Measurements from ENCODE around the gene CRTAP.
"Not testable (repeated sequence)": the region's sequence is repeated elsewhere in the genome, so short reads cannot be mapped to it uniquely, and the experiment has no call there.

The CRTAP gene

GRCh38 chr3:33113772-33114621 is at the start of gene CRTAP:
Gene CRTAP, plus strand, starts transcription at chr3:33114014. Its CDS starts 64 bp downstream, at chr3:33114078.
- peak; percentile 87 for DNase-seq (ENCODE audit: low read depth)

DNA sequence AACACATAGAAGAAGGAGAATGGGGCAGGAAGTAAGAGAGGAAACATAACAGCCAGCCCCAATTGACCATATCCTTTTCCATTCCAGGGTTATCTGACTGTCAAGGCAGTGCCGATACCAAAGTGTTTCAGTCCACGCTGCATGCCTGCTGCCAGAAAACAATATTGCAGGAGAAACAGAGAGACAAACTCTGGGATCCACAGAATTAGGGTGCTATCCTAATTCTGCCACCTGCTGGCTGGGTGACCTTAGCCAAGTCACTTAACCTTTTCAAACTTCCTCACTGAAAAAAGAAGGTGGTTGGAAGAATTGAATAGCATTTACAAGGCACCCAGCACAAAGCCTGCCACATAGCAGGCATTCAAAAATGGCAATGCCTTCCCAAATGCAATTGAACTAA is 48.9 kb upstream of the CRTAP start:
- DNase-seq (ENCODE audit: low read depth), result no peak

GRCh38 chr3:33067484-33067883 is 46.3 kb upstream of the CRTAP start:
- no peak for DNase-seq (ENCODE audit: low read depth)

DNA sequence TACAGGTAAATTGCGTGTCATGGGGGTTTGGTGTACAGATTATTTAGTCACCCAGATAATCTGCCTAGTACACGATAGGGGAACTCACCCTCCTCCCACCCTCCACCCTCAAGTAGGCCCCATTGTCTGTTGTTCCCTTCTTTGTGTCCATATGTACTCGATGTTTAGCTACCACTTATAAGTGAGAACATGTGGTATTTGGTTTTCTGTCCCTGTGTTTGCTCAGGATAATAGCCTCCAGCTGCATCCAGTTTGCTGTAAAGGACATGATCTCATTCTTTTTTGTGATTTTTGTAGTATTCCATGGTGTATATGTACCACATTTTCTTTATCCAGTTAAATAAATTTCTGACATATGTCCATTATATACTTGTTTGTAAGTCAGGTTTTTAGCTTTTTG is 44.0 kb upstream of the CRTAP start:
- not testable (repeated sequence) for DNase-seq (ENCODE audit: low read depth)

DNA sequence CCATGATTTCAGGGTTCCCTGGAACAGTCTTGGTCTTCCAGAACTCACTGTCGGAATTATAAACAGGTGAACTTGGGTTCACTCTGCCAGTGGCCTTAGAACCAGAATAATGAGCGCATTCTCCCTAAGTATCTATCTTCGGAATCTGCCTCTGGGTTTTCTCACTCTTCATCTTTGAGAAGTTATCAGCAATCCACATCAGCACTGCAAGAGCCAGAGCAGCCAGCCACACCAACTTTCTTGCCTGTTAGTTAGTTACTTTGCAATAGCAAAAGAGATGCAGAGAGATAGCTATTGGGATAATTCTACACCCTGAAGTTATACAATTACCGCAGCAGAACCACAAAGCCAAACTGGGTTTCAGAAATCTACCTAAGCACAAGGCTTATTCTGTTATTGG is 42.6 kb upstream of the CRTAP start:
- no peak for DNase-seq (ENCODE audit: low read depth)

- no peak for DNase-seq (ENCODE audit: low read depth)
Measured at GRCh38 chr3:33071946-33072345, 41.9 kb upstream of the CRTAP start.

GRCh38 chr3:33074217-33075067 is 39.4 kb upstream of the CRTAP start:
- DNase-seq (ENCODE audit: low read depth), result peak; percentile 42

GRCh38 chr3:33075995-33076394 is 37.8 kb upstream of the CRTAP start:
- peak; percentile 41 for DNase-seq (ENCODE audit: low read depth)

GRCh38 chr3:33076952-33077351 is 36.9 kb upstream of the CRTAP start:
- no peak for DNase-seq (ENCODE audit: low read depth)

- DNase-seq (ENCODE audit: low read depth), result no peak
Measured at GRCh38 chr3:33077976-33078375, 35.8 kb upstream of the CRTAP start.

DNA sequence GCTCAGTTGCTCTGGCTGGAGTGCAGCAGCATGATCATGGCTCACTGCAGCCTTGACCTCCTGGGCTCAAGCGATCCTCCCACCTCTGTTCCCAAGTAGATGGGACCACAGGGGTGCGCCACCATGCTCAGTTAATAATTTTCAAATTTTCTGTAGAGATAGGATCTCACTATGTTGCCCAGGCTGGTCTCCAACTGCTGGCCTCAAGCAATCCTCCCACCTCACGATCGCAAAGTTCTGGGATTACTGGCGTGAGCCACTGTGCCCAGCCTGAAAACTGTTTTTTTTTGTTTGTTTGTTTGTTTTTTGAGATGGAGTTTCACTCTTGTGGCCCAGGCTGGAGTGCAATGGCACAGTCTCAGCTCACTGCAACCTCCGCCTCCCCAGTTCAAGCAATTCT is 34.0 kb upstream of the CRTAP start:
- not testable (repeated sequence) for DNase-seq (ENCODE audit: low read depth)

DNA sequence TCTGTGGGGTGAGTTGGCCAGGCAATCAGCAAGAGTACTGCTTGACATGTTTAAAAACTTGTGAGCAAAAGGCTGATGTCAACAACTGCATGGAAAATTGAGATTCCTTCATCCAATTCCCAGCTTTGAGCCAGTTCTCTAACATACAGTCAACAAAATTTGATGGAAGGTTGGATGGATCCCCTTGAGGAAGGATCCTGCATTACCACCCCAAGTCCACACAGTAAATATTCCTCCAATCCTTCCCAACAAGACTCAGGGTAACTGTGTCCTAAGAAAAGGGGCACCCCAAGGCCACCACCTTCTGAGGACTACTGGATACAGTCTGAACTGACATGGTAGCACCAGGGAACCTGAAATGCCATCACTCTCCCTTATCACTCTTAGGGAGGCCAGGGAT is 32.0 kb upstream of the CRTAP start:
- no peak for DNase-seq (ENCODE audit: low read depth)

DNA sequence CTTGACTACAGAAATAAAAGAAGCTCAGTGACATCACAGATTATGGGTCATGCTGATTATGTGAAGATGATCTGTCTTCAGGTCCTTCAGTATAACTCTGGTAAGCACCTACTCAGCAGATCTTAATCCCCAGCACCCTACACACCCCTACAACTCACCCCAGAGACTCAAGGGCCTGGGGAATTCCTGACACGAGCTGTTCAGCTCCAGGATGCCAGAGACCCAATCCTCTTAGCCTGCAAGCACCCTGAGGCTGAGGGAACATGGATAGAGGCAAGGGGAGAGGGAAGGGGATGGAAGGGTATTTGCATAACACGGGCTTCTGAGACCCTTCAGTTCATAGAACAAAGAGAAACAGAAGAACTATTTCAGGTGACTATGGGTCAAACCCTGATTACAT is 29.9 kb upstream of the CRTAP start:
- DNase-seq (ENCODE audit: low read depth), result no peak

GRCh38 chr3:33088691-33089090 is 25.1 kb upstream of the CRTAP start:
- no peak for DNase-seq (ENCODE audit: low read depth)

- DNase-seq (ENCODE audit: low read depth), result no peak
Measured at GRCh38 chr3:33089515-33089914, 24.3 kb upstream of the CRTAP start.

DNA sequence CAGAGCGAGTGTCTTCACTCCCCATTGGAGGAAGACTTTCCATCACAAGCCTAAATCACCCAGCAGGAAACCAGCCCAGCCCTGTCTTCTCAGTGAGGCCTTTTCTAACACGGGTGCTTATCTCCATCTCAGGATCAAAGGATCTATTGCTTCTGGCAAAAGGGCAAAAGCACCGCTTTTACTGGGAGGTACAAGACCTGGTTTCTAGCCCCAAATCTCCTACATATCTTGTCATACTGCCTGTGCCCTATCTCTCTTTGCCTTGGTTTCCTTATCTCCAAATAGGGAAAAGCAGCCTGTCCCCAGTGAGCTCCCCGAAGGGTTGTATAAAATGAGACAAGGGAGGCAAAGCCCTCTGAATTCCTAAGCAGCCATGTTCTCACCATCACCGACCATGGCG is 22.1 kb upstream of the CRTAP start:
- no peak for DNase-seq (ENCODE audit: low read depth)

DNA sequence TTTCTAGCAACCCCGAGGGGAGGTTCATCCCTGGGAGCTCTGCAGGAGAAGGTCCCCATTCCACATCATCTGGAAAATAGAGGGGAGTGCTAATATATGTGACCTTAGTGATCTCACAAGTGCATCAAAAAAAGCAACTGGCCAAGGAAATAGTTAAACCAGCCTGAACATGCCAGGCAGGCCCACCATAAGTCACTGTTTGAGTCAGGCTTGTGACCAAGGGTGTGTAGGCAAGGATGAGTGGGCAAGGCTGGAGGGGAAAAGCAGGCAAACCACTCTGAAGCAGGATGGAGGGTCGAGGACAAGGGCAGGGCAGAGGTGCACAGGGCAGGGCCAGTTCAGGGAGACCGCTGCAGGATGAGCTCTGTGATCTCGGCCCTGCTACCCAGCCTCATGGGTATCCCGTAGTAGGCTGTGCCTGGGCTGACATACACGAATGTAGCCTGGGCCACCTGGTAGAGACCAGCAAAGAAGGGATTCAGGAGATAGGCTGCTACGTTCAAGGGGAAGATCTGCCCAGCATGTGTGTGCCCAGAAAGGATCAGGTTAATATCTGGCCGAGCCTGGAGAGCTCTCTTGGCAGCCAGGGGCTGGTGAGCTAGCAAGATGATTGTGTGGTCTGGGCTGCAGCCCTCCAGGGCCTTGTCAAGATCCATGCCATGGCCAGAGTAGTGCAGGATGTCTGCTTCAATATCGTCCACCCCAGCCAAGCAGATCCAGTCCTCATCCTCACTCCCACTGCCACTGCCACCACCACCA is 21.1 kb upstream of the CRTAP start:
- no peak for DNase-seq (ENCODE audit: low read depth)

DNA sequence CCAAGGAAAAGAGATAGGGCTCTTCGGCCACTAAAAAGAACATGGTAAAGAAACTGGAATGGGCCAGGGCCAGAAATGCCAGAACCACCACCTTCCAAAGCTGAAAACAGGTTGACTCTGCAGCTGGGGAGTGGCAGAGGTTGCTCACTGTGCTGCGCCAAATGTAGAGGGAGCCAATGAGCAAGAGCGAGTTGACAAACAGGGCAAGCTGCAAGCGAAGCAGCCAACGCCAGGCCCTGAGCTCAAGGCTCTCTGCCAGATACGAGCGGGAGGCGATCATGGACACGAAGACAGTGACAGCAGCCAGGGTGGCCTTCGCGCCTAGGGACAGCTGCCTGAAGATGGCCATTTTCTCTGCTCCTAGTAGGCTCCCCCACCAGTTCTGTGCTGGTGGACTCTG is 20.0 kb upstream of the CRTAP start:
- no peak for DNase-seq (ENCODE audit: low read depth)

- no peak for DNase-seq (ENCODE audit: low read depth)
Measured at GRCh38 chr3:33095436-33095835, 18.4 kb upstream of the CRTAP start.

DNA sequence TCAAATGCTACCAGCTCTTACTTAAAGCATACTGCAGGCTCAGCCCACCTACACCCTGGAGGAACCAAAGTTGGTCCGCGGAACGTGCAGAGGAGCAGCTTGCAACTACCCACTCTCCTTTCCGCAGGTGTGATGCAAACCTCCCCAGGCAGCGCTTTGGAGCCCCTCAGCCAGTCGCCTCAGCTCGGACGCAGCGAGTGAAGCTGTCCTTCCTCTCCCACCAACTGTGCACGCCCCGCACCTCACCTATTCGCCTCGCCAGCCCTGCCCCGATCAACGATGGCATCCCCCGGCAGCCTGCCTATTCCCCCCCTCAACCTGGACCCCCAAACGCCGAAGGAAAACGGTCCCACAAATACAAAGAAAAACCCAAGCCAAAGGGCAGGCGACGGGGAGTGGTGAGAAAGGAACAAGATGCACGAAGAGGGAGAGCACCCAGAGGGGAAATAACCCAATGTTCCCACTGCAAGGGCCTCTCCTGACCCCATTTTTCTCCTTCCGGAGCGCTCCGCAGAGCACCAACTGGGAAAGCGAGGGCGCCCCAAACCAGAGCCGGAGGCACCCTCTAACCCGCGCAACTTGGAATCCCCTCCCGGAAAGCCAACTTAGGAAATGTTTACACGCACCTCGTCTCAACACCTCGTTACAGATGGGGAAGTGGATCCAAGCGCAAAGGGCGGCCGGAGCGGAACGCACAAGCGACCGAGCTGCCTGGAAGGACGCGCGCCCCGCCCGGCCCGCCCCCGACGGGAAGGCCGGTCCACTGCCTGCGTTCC is 17.5 kb upstream of the CRTAP start:
- no peak for DNase-seq (ENCODE audit: low read depth)

GRCh38 chr3:33099109-33099645 is 14.6 kb upstream of the CRTAP start:
- DNase-seq (ENCODE audit: low read depth), result no peak
